GM19240 (cell line): Measurements from ENCODE around the gene USP19.

ENCODE experiments used
- DNase-seq: peaks from one replicate; pipeline ENCODE4 v3.0.0; 2011; ENCODE audit warnings: low spot score; ENCODE audit not compliant: insufficient read length

USP19 gene

GRCh38 chr3:49120438-49121131 lies at the start of gene USP19:
Gene USP19 (minus strand): TSS chr3:49120823. CDS start chr3:49119145, 1,678 bp downstream.
- DNase-seq, result peak; percentile 98

GRCh38 chr3:49166752-49167556 lies 46.3 kb upstream of the USP19 start:
- no peak for DNase-seq

GRCh38 chr3:49165771-49166751 lies 45.4 kb upstream of the USP19 start, which contains the start of gene CCDC71:
Gene CCDC71 (minus strand): TSS chr3:49166331. CDS start chr3:49164208, 2,123 bp downstream.
- peak; percentile 81 for DNase-seq

- no peak for DNase-seq
Measured at GRCh38 chr3:49164983-49165720, 44.5 kb upstream of the USP19 start.

GRCh38 chr3:49163609-49164008 lies 43.0 kb upstream of the USP19 start:
- no peak for DNase-seq

- no peak for DNase-seq
Measured at GRCh38 chr3:49162751-49163419, 42.3 kb upstream of the USP19 start.

- DNase-seq, result no peak
Measured at GRCh38 chr3:49161808-49162530, 41.3 kb upstream of the USP19 start.

GRCh38 chr3:49161197-49161596 lies 40.6 kb upstream of the USP19 start:
- DNase-seq, result no peak

- no peak for DNase-seq
Measured at GRCh38 chr3:49158792-49159191, 38.2 kb upstream of the USP19 start.

GRCh38 chr3:49158103-49158709 lies 37.6 kb upstream of the USP19 start:
- DNase-seq, result no peak

GRCh38 chr3:49157289-49157688 lies 36.7 kb upstream of the USP19 start:
- DNase-seq, result no peak

GRCh38 chr3:49153349-49153912 lies 32.8 kb upstream of the USP19 start:
- DNase-seq, result no peak

GRCh38 chr3:49151610-49152009 lies 31.0 kb upstream of the USP19 start:
- no peak for DNase-seq

- DNase-seq, result no peak
Measured at GRCh38 chr3:49148159-49148558, 27.5 kb upstream of the USP19 start.

- no peak for DNase-seq
Measured at GRCh38 chr3:49140080-49140479, 19.5 kb upstream of the USP19 start.

- no peak for DNase-seq
Measured at GRCh38 chr3:49135499-49135898, 14.9 kb upstream of the USP19 start.

GRCh38 chr3:49134471-49135265 lies 14.0 kb upstream of the USP19 start:
- DNase-seq, result no peak
